HG03139 (cell line): Measurements from ENCODE around the gene VRTN.
"Not testable (repeated sequence)": the region's sequence is repeated elsewhere in the genome, so short reads cannot be mapped to it uniquely, and the experiment has no call there.

Experiments used
- ATAC-seq: cut with Tn5 transposase; IDR thresholded peaks from one replicate; pipeline ENCODE4 v1.9.1; 2021; ENCODE audit not compliant: unreplicated experiment

The VRTN gene

GRCh38 chr14:74348241-74348734 is at the start of gene VRTN:
TSS of gene VRTN (plus strand) at chr14:74348471. CDS start at chr14:74356784, 8,313 bp downstream.
- ATAC-seq = no peak

GRCh38 chr14:74299061-74299545 is 49.2 kb upstream of the VRTN start:
- ATAC-seq = no peak

GRCh38 chr14:74301594-74302151 is 46.6 kb upstream of the VRTN start:
- no peak for ATAC-seq

- peak; percentile 49 for ATAC-seq
These were observed 46.1 kb upstream of the VRTN start for GRCh38 chr14:74302152-74302628.

GRCh38 chr14:74302634-74303569 is 45.4 kb upstream of the VRTN start, which contains the start of gene ABCD4:
TSS of gene ABCD4 (minus strand) at chr14:74302934. CDS start at chr14:74302912, 22 bp downstream.
- ATAC-seq = peak; percentile 96

GRCh38 chr14:74308695-74309094 is 39.6 kb upstream of the VRTN start:
- ATAC-seq = no peak

GRCh38 chr14:74309125-74310022 is 38.9 kb upstream of the VRTN start:
- ATAC-seq = no peak

GRCh38 chr14:74312161-74312560 is 36.1 kb upstream of the VRTN start:
- ATAC-seq = no peak

- no peak for ATAC-seq
These were observed 34.7 kb upstream of the VRTN start for GRCh38 chr14:74313601-74314000.

- ATAC-seq = no peak
These were observed 33.7 kb upstream of the VRTN start for GRCh38 chr14:74314576-74314975.

GRCh38 chr14:74324931-74325361 is 23.3 kb upstream of the VRTN start:
- no peak for ATAC-seq

GRCh38 chr14:74325446-74325845 is 22.8 kb upstream of the VRTN start:
- no peak for ATAC-seq

- ATAC-seq = no peak
These were observed 21.7 kb upstream of the VRTN start for GRCh38 chr14:74326369-74327152.

- ATAC-seq = not testable (repeated sequence)
These were observed 18.2 kb upstream of the VRTN start for GRCh38 chr14:74329950-74330552.

- no peak for ATAC-seq
These were observed 14.4 kb upstream of the VRTN start for GRCh38 chr14:74333909-74334308.

GRCh38 chr14:74346341-74346740 is 1.9 kb upstream of the VRTN start:
- no peak for ATAC-seq

- no peak for ATAC-seq
These were observed 1.0 kb upstream of the VRTN start for GRCh38 chr14:74347097-74347794.

GRCh38 chr14:74347795-74348100 is 523 bp upstream of the VRTN start:
- ATAC-seq = no peak
